Stimulated activated CD8-positive, alpha-beta memory T cell treated with anti-CD3 and anti-CD28 coated beads, Interleukin-12 subunit alpha, Interleukin-12 subunit beta, amount 100 ng/mL, for 24 hours (primary cell): Measurements from ENCODE around the gene TMPRSS9.

Source experiments
- DNase-seq: peaks from one replicate; pipeline ENCODE4 v3.0.0-alpha.2; 2020; ENCODE audit errors: extremely low read depth

The TMPRSS9 gene

DNA sequence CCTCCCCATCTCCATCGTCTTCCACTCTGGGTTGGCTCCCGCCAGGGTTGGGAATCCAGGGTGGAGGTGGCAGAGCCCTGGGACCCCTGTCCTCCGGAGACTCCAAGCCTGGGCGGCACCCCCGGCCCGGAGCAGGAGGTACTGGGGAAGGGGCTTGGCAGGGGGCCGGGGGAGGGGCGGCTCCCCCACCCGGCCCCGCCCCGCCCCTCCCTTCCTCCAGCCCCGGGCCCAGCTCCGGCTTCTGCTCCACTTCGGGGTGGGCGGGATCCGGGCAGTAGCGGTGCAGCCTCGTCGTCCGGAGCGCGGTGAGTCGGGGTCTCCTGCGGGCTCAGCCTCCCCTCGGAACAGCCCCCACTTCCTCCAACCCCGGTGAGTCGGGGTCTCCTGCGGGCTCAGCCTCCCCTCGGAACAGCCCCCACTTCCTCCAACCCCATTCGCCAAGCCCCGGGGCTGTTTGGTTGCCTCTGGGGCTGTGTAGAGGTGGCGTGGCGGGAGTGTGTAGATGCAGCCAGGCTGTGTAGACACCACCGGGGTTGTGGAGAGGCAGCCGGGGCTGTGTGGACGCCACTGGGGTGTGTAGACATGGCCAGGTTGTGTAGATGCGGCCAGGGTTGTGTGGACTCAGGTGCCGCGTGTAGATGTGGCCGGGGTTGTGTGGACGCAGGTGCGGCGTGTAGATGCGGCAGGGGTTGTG, at the start of gene TMPRSS9:
Gene TMPRSS9, plus strand, starts transcription at position 274 of the 694 bp plus-strand sequence. CDS start 29,521 bp downstream, outside the sequence.
- DNase-seq = no peak

DNA sequence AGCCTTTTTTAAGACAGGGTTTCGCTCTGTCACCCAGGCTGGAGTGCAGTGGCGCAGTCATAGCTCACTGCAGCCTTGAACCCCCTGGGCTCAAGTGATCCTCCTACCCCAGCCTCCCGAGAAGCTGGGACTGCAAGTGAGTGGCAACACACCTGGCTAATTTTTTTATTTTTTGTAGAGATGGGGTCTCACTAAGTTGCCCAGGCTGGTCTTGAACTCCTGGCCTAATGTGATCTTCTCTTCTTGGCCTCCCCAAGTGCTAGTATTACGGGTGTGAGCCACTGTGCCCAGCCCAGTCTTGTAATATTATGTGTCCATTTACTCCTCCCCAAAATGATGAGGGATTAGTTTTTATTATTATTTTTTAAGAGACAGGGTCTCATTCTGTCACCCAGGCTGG, 49.0 kb upstream of the TMPRSS9 start:
- DNase-seq = no peak

DNA sequence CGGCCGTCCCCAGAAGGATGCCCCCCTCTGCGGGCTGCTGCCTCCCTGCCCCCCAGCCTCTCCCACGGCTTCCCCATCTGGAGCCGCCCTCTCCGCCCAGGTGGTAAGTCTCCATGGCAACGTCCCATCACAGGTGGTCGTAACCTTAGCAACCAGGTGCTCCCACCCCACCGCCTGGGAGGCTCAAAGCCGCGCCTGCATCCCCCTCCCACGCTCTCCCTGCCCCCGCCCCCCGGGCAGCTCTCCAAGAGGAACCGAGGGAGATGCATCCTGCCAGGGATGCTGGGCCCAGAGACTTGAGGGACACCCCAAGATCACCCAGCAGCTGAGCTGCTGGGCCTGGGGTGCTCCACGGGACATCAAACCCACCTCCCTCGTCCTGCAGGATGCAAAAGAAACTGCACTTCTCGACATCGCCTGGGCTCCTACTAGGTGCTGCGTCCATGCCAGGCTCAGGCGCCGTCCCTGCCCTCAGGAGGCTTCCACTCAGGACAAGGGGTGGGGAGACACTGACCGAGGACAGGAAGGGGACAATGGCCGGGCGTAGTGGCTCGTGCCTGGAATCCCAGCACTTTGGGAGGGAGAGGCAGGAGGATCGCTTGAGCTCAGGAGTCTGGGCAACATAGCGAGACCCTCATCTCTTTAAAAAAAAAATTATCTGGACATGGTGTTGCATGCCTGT, 47.1 kb upstream of the TMPRSS9 start:
- DNase-seq = no peak

- DNase-seq = no peak
Observed at GRCh38 chr19:2315121-2315817, 44.8 kb upstream of the TMPRSS9 start.

DNA sequence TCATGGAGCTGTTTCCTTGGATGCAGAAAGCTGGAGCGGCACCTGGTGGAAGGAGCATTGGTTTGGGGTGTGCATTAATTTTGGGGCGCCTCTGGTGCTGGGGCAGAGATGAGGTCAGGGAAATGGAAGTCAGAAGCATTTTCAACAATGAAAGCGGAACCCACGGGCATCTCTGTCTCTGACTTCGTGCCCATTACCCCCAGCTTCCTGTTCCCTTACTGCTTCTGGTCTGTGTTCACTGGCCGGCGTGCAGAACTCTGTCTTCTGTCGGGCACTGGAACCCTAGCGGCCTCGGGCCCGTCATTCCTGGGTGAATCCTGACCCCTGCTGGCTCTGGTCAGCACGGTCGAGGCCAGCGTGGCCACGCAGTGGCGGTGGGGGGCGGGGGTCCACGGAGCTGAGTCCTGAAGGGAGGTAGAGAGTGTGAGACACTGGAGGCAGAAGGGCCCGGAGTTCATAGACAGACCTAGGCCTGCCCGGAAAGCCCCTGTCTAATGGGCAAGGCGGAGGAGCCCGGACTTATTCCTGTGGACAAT, 44.2 kb upstream of the TMPRSS9 start:
- no peak for DNase-seq

DNA sequence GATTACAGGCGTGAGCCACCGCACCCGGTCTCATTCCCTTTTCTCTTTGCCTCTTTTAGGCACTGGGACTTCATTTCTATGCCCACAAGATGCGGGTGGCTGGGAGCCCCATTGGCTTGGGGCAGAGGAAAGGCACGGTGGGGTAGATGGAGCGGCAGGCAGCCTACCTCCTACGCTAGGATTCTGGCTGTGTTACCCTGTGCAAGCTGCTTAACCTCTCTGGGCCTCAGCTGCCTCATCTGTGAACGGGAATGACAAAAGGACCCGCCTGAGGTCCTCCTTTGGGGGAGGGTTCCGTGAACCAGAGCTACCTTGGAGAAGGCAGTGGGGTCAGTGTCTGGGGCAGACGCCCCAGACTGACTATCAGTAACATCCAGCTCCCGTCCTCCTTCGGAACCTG, 42.8 kb upstream of the TMPRSS9 start:
- no peak for DNase-seq

DNA sequence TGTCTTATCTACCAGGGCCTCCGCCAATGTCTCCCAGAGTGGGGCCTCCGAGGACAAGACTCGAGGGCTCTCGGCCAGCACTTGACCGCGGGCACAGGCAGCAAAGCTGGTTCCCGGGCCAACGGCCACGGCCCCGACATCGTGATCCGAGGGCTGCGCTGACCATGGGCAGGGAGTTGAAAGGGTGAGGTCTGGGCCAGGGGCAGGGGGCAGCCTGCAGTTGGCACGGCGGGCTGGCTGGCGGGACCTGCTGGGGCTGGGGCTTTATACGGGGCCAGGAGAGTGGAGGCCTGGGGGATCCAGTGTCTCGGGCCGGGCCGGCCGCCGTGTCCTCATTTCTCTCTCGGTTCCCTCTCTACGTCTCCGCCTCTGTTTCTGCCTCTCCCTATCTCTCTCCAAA, 42.3 kb upstream of the TMPRSS9 start:
- DNase-seq = no peak

GRCh38 chr19:2318923-2319322, 41.1 kb upstream of the TMPRSS9 start:
- no peak for DNase-seq

DNA sequence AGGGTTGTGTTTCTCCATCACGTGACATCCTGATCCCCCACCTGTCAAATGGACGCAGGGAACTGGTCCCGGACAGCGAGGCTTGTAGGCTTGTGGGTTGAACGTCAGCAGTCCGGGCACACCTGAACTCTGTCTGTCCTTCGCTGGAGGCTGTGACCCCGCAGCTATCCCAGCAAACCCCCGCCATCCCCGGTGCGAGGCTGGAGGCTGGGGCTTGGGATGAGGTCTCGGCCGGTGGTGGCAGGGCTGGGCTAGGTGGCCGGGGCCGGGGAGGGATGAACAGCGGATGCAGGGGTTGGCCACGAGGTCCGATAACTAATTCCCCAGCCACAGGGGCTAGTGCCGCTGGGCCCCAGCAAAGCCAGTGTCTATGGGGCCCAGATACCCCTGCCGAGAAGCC, 40.5 kb upstream of the TMPRSS9 start:
- no peak for DNase-seq

DNA sequence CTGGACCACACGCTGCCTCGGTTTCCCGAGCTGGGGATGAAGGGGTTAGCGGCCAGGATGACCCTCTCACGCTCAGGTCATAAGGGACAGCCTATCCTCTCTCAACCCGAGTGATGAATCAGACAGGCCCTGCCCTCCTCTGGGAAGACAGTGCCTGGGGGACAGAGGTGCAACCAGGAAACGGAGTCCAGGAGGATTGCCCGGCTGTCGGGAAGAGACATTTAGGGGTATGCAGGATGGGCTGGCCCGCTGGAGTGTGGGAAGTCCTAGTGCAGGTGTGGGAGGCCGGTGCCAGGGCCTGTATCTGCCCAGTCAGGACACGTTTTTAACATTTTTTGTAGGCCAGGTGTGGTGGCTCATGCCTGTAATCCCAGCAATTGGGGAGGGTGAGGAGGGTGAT, 40.0 kb upstream of the TMPRSS9 start:
- no peak for DNase-seq

DNA sequence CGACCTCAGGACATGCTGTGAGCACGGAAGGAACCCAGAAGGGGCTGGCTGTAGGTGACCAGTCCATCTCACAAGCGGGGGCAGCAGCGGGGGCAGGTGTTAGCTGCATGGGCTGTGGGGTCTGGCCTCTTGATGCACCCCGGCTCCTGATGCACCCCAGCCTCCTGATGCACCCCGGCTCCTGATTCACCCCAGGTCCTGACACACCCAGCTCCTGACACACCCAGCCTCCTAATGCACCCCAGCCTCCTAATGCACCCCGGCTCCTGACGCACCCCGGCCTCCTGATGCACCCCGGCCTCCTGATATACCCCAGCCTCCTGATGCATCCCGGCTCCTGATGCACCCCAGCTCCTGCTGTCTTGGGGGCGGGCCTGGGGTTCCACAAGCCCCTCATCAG, 39.1 kb upstream of the TMPRSS9 start:
- DNase-seq = no peak

DNA sequence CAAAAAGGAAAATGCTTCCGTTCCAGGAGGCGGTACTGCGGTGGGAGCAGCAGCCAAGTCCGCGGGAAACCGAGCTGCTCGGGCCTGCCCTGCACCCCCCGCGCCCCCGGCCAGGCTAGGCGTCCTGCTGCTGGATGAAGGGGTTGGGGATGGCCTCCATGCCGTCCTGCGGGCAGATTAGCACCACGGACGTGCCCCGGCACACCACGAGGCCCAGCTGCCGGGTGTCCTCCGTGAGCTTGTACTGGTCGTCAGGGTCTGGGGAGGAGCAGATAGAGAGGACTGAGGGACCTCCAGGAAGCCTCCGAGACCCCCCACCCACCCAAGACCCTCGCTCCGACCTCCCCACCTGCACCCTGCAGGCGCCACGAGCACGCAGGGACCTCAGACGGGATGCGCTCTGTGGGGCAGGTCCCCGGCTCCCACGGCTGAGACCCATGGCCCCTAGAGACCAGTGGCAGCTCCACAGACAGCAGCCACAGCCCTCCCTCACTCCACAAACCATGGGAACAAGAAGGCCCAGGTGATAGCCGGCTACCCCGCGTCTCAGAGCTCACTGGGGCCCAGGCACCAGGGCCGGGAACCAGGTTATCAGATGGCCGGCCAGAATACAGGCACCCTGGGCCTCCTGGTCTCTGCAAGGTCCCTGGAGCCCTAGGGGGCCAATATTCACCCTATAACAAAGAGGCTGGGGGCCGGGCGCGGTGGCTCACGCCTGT, 38.3 kb upstream of the TMPRSS9 start:
- DNase-seq = no peak

DNA sequence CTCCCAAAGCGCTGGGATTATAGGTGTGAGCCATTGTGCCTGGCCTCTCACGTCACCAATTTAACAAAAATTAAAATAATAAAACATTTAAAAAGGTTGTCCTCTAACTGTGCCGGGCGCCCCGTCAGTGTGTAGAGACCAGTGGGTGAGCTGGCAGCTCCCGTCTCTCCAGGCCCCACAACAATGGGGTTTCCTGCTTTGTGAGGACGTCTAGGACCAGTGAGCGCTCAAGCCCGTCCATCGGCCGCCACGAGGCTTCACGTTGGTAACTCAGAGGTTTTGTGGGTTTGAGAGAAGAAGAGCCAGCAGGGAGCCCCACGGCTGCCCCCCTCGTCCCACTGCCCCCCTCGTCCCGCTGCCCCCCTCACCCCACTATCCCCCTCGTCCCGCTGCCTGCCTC, 36.4 kb upstream of the TMPRSS9 start:
- DNase-seq = no peak

- no peak for DNase-seq
Observed at GRCh38 chr19:2324220-2324948, 35.7 kb upstream of the TMPRSS9 start.

DNA sequence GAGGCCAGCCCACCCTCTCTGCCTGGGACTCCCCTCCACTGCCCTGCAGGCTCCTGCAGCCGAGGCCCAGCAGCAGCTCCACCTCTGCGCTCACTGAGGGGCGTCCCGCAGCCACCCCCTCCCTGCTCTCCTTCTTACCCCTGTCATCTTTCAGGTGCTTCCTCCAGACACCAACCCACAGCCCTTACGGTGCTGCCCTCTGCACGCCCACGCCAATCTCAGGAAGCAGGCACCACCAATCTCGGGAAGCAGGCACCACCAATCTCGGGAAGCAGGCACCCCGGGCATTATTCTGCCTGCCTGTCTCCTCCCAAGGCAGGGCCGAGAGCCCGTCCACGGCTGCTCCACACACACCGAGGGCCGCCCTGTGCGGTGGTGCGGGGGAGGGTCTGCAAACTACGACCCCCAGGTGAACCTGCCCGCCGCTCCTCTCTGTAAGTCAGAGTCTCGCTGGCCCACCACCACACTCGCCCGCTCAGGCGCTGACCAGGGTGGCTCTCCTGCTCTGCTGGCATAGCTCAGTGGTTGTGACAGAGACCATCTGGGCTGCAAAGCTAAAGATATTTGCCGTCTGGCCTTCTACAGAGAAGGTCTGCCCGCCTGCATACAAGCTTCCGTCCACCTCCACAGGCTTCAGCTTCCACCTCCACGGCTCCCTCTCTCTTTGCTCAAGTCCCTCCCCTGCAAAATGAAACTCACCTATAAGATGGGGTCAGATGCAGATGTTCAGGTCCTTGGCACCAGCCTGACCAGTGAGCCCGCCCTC, 34.6 kb upstream of the TMPRSS9 start:
- no peak for DNase-seq

DNA sequence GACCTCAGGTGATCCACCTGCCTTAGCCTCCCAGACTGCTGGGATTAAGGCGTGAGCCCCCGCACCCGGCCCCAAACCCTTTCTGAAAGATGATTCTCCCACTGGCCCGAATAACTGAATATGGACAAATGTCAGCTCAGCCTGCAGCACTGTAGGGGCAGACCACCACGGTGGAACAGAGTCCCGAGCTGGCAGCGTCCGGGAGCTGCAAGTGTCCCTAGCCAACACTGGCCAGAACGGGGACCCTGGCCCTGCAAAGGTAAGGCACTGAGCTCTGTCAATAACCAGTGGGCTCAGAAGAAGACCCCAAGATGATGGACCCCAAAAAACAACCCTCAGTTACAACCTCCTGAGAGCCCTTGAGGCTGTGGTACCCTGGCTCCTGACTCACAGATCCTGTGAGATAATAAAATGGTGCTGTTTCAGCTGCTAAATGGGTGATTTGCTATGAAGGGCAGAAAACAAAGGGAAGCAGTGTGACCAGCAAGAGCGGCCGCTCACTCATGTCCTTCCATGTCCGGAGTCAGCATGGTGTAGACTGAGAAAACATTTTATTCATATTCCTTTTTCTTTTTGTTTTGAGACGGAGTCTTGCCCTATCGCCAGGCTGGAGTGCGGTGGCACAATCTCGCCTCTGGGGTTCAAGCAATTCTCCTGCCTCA, 33.2 kb upstream of the TMPRSS9 start:
- no peak for DNase-seq

GRCh38 chr19:2327773-2328400, 32.2 kb upstream of the TMPRSS9 start:
- peak; percentile 28 for DNase-seq

DNA sequence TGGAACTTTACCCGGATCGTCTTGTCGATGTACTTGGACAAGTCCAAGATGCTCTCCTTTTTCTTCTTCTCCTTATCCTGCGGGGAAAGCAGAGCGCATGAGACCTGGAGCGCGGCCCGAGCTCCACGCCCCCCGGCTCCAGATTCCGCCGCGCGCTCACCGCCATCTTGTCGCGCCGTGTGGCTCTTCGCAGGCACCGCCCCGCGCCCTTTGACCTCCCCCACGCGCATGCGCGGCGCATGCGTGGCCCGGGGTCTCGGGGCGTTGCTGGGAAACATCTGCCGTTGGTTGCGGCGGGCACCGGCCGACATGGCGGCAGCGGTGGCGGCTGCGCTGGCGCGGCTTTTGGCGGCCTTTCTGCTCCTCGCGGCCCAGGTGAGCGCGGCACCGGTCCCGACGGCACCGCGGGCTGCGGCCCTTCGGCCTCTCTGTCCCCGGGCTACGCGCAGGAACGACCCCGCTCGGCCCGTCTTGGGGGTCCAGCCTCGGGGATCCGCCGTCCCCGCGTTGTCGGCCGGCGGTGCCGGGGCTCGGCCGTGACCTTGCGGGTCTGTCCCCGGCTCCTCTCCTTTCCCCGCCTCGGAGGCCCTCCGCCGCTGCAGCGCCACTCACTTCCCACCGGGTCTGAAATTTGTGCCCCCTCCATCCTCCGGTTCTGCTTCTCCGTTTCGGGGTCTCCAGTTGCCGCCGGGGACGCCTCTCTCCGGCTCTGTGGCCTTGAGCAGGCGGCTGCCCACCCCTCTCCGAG, 31.5 kb upstream of the TMPRSS9 start, which contains the start of the genes LSM7 and SPPL2B:
Gene LSM7, minus strand, starts transcription at position 186 of the 748 bp plus-strand sequence. Its CDS starts 20 bp downstream, at position 166.
Gene SPPL2B, plus strand, starts transcription at position 284 of the 748 bp plus-strand sequence. Its CDS starts 26 bp downstream, at position 310.
- peak; percentile 76 for DNase-seq

DNA sequence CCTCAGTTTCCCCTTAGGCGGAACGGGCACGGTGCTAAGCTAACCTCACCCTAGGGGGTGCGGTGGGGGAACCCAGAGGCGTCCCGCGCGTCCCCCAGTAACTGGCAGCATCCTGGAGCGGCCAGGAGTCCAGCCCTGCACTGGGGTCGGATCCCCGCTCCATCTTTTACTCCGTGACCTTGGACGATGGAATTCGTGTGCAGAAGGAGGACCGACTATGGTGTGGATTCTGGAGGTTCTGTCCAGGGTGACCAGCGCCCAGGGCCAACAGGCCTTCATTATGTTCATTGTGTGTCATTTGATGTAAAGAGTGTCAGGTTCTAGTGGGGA, 31.0 kb upstream of the TMPRSS9 start:
- no peak for DNase-seq
